SK-N-SH (cell line): Measurements from ENCODE around the gene KERA. TPM values are rescaled to one million over a fixed set of nuclear protein-coding genes. Genes with fewer than 3 reads are reported as not detected.

ENCODE experiments used
- CTCF ChIA-PET: fragments of 300-600, 350-600 bp; formaldehyde crosslinking; extraction: SDS; loops from one replicate; lab custom pipeline; 2021; lab: Yijun Ruan, JAX
- POLR2A ChIA-PET: fragments of 350-600 bp; sonication (Branson Sonifier 250); formaldehyde crosslinking; extraction: SDS; loops from one replicate; lab custom pipeline; 2020; ENCODE audit warnings: antibody characterized with exemption, inconsistent platforms; lab: Yijun Ruan, JAX
- DNase-seq: peaks from one replicate; pipeline ENCODE4 v3.0.0; 2012
- H2AFZ ChIP-seq: fragments of 200-600 bp; sonication (generic); 2 replicates; pipeline ENCODE4 v1.8.1; 2016; ENCODE audit warnings: antibody characterized with exemption, mild to moderate bottlenecking, low read depth
- H3F3A ChIP-seq: fragments of 200-600 bp; sonication (generic); replicated peaks from 2 replicates; pipeline ENCODE3; 2016; ENCODE audit warnings: antibody characterized with exemption, mild to moderate bottlenecking; ENCODE audit not compliant: insufficient read depth
- H3K27ac ChIP-seq, 2 experiments: fragments of 200-500 bp in 1 of 2; fragments of 200-600 bp in 1 of 2; sonication (Bioruptor generic) in 1 of 2; sonication (generic), shearing (Covaris generic) in 1 of 2; 2 replicates each; pipeline versions ENCODE4 v1.5.1 to v1.6.1; 2014 to 2016; ENCODE audit warnings: low read depth in 2 of 2, inconsistent platforms in 1 of 2, low read length in 1 of 2, mild to moderate bottlenecking in 1 of 2, mixed read lengths in 1 of 2
- H3K27me3 ChIP-seq: fragments of 200-600 bp; sonication (generic), shearing (Covaris generic); 2 replicates; pipeline ENCODE4 v1.6.1; 2016; ENCODE audit warnings: mixed run types; ENCODE audit not compliant: insufficient read depth
- H3K36me3 ChIP-seq, 2 experiments: fragments of 200-500 bp in 1 of 2; fragments of 200-600 bp in 1 of 2; sonication (Bioruptor generic) in 1 of 2; sonication (generic) in 1 of 2; replicated peaks in 1 of 2; 2 replicates each; pipeline versions ENCODE3 to v1.5.1; 2014 to 2016; ENCODE audit warnings: low read length in 1 of 2, mild to moderate bottlenecking in 1 of 2; ENCODE audit not compliant: insufficient read depth in 2 of 2, control insufficient read depth in 1 of 2
- H3K4me1 ChIP-seq, 2 experiments: fragments of 200-500 bp in 1 of 2; fragments of 200-600 bp in 1 of 2; sonication (Bioruptor generic) in 1 of 2; sonication (generic), shearing (Covaris generic) in 1 of 2; 2 replicates each; pipeline versions ENCODE4 v1.5.1 to v1.6.1; 2014 to 2016; ENCODE audit warnings: low read depth in 1 of 2, low read length in 1 of 2, mixed run types in 1 of 2; ENCODE audit not compliant: insufficient read depth in 2 of 2, control insufficient read depth in 1 of 2
- H3K4me2 ChIP-seq: fragments of 200-600 bp; sonication (generic), shearing (Covaris generic); 2 replicates; pipeline ENCODE4 v1.6.1; 2017; ENCODE audit warnings: mixed run types
- H3K4me3 ChIP-seq, 2 experiments: fragments of 200-500 bp in 1 of 2; fragments of 200-600 bp in 1 of 2; sonication (Bioruptor generic) in 1 of 2; sonication (generic), shearing (Covaris generic) in 1 of 2; 2 replicates each; pipeline versions ENCODE4 v1.5.1 to v1.8.1; 2014 to 2016; ENCODE audit warnings: low read depth in 2 of 2, inconsistent platforms in 1 of 2, low read length in 1 of 2, mild to moderate bottlenecking in 1 of 2, mixed read lengths in 1 of 2, moderate library complexity in 1 of 2
- H3K79me2 ChIP-seq: fragments of 200-600 bp; sonication (generic); 2 replicates; pipeline ENCODE4 v1.8.1; 2017; ENCODE audit warnings: mild to moderate bottlenecking; ENCODE audit not compliant: insufficient read depth
- H3K9ac ChIP-seq: fragments of 200-600 bp; sonication (generic); 2 replicates; pipeline ENCODE4 v1.6.1; 2017; ENCODE audit warnings: mixed run types
- H3K9me2 ChIP-seq: fragments of 200-600 bp; sonication (generic); 2 replicates; pipeline ENCODE4 v1.6.1; 2017; ENCODE audit warnings: mixed run types
- H3K9me3 ChIP-seq: fragments of 200-600 bp; sonication (generic); 2 replicates; pipeline ENCODE4 v1.6.1; 2017; ENCODE audit warnings: mixed run types, mild to moderate bottlenecking, moderate library complexity
- H4K20me1 ChIP-seq: fragments of 200-600 bp; sonication (generic); 2 replicates; pipeline ENCODE4 v1.6.1; 2017; ENCODE audit warnings: mild to moderate bottlenecking, mixed run types; ENCODE audit not compliant: insufficient read depth
- GABPA ChIP-seq: IDR thresholded peaks from 2 replicates; pipeline ENCODE4 v1.4.0; 2012; ENCODE audit warnings: low read depth, mild to moderate bottlenecking
- GATA2 ChIP-seq: sonication (generic); formaldehyde crosslinking; IDR thresholded peaks from 2 replicates; pipeline ENCODE4 v1.5.0; 2020; ENCODE audit warnings: mild to moderate bottlenecking, missing genetic modification reagents
- MEF2A ChIP-seq: IDR thresholded peaks from 2 replicates; pipeline ENCODE4 v1.4.0; 2012; ENCODE audit warnings: low read depth, borderline replicate concordance
- RAD21 ChIP-seq: IDR thresholded peaks from 2 replicates; pipeline ENCODE4 v1.6.1; 2012; ENCODE audit warnings: mild to moderate bottlenecking, low read length
- REST ChIP-seq: IDR thresholded peaks from 2 replicates; pipeline ENCODE4 v1.6.1; 2012; ENCODE audit warnings: mild to moderate bottlenecking, low read depth, low read length, moderate library complexity
- RXRA ChIP-seq: IDR thresholded peaks from 2 replicates; pipeline ENCODE4 v1.4.0; 2012; ENCODE audit warnings: low read depth, mild to moderate bottlenecking, borderline replicate concordance
- SMC3 ChIP-seq: IDR thresholded peaks from 2 replicates; pipeline ENCODE4 v1.6.1; 2012; ENCODE audit warnings: low read depth, low read length, improper control_type of control experiment
- TAF1 ChIP-seq: IDR thresholded peaks from 2 replicates; pipeline ENCODE4 v1.6.1; 2012; ENCODE audit warnings: low read depth, mild to moderate bottlenecking, low read length, moderate library complexity, borderline replicate concordance
- USF2 ChIP-seq: fragments of 150-350 bp; IDR thresholded peaks from 2 replicates; pipeline ENCODE4 v1.6.1; 2017; ENCODE audit warnings: antibody characterized with exemption, low read length, low read depth, borderline replicate concordance
- WGBS: methylation state at CpG from one replicate; pipeline ENCODE4 v1.1.6; 2017; ENCODE audit warnings: low lambda C conversion rate; 5-methylcytosine and 5-hydroxymethylcytosine counted together
- polyA plus RNA-seq, 3 experiments: library from polyadenylated mRNA; depleted of rRNA; stranded (reverse); fragments of >200 nt; gene quantifications; 2 replicates each; pipeline ENCODE4 v1.2.3, GENCODE V29; 2012
- TF ChIP-seq, protein P1 (sequence below): fragments of 150-350 bp; IDR thresholded peaks from 2 replicates; pipeline ENCODE4 v1.6.1; 2016; ENCODE audit warnings: mild to moderate bottlenecking, low read depth, low read length
- TF ChIP-seq, protein P2 (sequence below): IDR thresholded peaks from 2 replicates; pipeline ENCODE4 v1.4.0; 2012; ENCODE audit warnings: low read depth, borderline replicate concordance

Gene KERA
- polyA plus RNA-seq, 1 of the 3 experiments (the other 2 are of a cell fraction) = not detected

DNA sequence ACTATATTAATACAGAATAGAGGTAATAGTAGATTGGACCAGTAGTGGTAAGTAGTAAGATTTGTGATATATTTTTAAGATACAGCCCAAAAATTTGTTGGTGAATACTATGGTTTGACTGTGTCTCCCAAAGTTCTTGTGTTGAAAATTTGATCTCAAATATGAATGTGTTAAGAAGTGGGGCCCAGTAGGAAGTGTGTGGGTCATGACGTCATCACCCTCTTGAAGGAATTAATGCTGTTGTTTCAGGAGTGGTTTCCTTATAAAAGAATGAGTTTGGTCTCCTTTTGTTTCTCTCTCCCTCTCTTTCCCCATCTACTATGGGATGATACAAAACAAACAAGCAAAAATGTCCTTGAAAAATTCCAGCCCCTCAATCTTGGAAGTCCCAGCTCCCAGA lies 37.1 kb upstream of the KERA start:
- Histone ChIP-seq H3K9me3 (no peaks in the 10 kb centered on the region; the same call in 1 of the 2 replicates), H3K27me3 (no peaks in the 10 kb centered on the region), H3K4me3 (no peak overlapping the region), H3K9ac (no peak overlapping the region), H3K9me2 (no peaks in the 10 kb centered on the region), H3K36me3 (no peaks in the 10 kb centered on the region), H3K79me2 (no peaks in the 10 kb centered on the region), H3K4me1 (peaks cover 0 to 13% of the 10 kb centered on the region in 2 experiments; a peak in 3 of 4 replicates), H3K27ac (no peak overlapping the region), H3K4me2 (no peak overlapping the region), H2AFZ (no peak overlapping the region)
- no peak for DNase-seq
- ChIA-PET POLR2A (no interaction called here), CTCF (interaction anchor here (0.7 kb wide), 1 partner anchor 1394 kb away, joined by 3 read pairs; no protein-coding TSS in a partner anchor)
- WGBS = 87% methylated on average over 1 of the region's 1 CpG
- TF ChIP-seq MEF2A = no peak
- no peak for TF ChIP-seq USF2
- no peak for TF ChIP-seq RAD21
- no peak for TF ChIP-seq SMC3
- no peak for TF ChIP-seq RXRA
- TF ChIP-seq GABPA = no peak
- TF ChIP-seq, protein P1, sequence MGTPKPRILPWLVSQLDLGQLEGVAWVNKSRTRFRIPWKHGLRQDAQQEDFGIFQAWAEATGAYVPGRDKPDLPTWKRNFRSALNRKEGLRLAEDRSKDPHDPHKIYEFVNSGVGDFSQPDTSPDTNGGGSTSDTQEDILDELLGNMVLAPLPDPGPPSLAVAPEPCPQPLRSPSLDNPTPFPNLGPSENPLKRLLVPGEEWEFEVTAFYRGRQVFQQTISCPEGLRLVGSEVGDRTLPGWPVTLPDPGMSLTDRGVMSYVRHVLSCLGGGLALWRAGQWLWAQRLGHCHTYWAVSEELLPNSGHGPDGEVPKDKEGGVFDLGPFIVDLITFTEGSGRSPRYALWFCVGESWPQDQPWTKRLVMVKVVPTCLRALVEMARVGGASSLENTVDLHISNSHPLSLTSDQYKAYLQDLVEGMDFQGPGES = no peak
- TF ChIP-seq TAF1 = no peak
- TF ChIP-seq, protein P2, sequence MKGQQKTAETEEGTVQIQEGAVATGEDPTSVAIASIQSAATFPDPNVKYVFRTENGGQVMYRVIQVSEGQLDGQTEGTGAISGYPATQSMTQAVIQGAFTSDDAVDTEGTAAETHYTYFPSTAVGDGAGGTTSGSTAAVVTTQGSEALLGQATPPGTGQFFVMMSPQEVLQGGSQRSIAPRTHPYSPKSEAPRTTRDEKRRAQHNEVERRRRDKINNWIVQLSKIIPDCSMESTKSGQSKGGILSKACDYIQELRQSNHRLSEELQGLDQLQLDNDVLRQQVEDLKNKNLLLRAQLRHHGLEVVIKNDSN = no peak
- TF ChIP-seq REST = no peak
- no peak for TF ChIP-seq GATA2 (CRISPR knock-in tag)
- TF ChIP-seq, all 33 proteins: peak for 0
- Histone ChIP-seq H4K20me1 (no peaks in the 10 kb centered on the region), H3F3A (peaks cover 5% of the 10 kb centered on the region)
